B cell (primary cell): ENCODE measurements around the gene PNKD. TPM values are rescaled to one million over a fixed set of nuclear protein-coding genes. Genes with fewer than 3 reads are reported as not detected.

Experiments
- ATAC-seq: fragments of 200-7000 bp; cut with Tn5 transposase; one replicate; pipeline ENCODE4 v1.10.0; 2021; ENCODE audit warnings: low read depth, mild to moderate bottlenecking, moderate number of reproducible peaks, moderate library complexity
- CTCF ChIA-PET: fragments of 350-600 bp; sonication (Branson Sonifier 250); formaldehyde crosslinking; loops from one replicate; lab custom pipeline; 2021; ENCODE audit warnings: antibody characterized with exemption, inconsistent platforms; lab: Charles Lee
- POLR2A ChIA-PET: fragments of 350-600 bp; sonication (Branson Sonifier 250); formaldehyde crosslinking; loops from one replicate; lab custom pipeline; 2021; ENCODE audit warnings: antibody characterized with exemption; lab: Charles Lee
- DNase-seq: peaks from one replicate; pipeline ENCODE4 v3.0.0; 2013
- H2AFZ ChIP-seq: 2 replicates; pipeline ENCODE4 v1.6.1; 2012; ENCODE audit warnings: mild to moderate bottlenecking, low read depth, low read length; ENCODE audit not compliant: insufficient read depth, poor library complexity, severe bottlenecking
- H3K27ac ChIP-seq, 2 donors: 1 replicate in 1 of 2; 2 replicates in 1 of 2; pipeline ENCODE4 v1.5.1; 2012 to 2013; ENCODE audit warnings: low read length in 2 of 2, mild to moderate bottlenecking in 2 of 2, moderate library complexity in 1 of 2
- H3K27me3 ChIP-seq, 4 experiments: fragments of 200-600 bp in 1 of 4; sonication (generic) in 1 of 4; replicated peaks in 1 of 4; 1 replicate in 2 of 4; 2 replicates in 2 of 4; pipeline versions ENCODE4 v1.6.1 to v1.7.0; 2013 to 2016; ENCODE audit warnings: low read length in 3 of 4, mild to moderate bottlenecking in 2 of 4, mixed read lengths in 1 of 4, moderate library complexity in 1 of 4; ENCODE audit not compliant: insufficient read depth in 4 of 4, control insufficient read depth in 3 of 4; ENCODE audit errors: control extremely low read depth in 1 of 4
- H3K36me3 ChIP-seq, 2 experiments: replicated peaks in 1 of 2; 1 replicate in 1 of 2; 2 replicates in 1 of 2; pipeline versions ENCODE4 v1.6.1 to v1.7.1; 2013; ENCODE audit warnings: low read length in 1 of 2; ENCODE audit not compliant: insufficient read depth in 2 of 2, control insufficient read depth in 1 of 2; ENCODE audit errors: control extremely low read depth in 1 of 2, extremely low read depth in 1 of 2
- H3K4me1 ChIP-seq, 2 donors: fragments of 200-600 bp in 1 of 2; sonication (generic) in 1 of 2; 1 replicate in 1 of 2; 2 replicates in 1 of 2; pipeline versions ENCODE4 v1.5.1 to v1.6.1; 2013 to 2017; ENCODE audit warnings: low read length in 2 of 2; ENCODE audit not compliant: control insufficient read depth in 2 of 2, insufficient read depth in 2 of 2
- H3K4me2 ChIP-seq: replicated peaks from 2 replicates; pipeline ENCODE3; 2012; ENCODE audit warnings: mild to moderate bottlenecking, low read depth, low read length; ENCODE audit not compliant: poor library complexity, severe bottlenecking
- H3K4me3 ChIP-seq, 5 experiments: fragments of 200-600 bp in 1 of 5; sonication (generic) in 1 of 5; 1 replicate in 3 of 5; 2 replicates in 2 of 5; pipeline versions ENCODE4 v1.5.1 to v1.7.0; 2011 to 2016; ENCODE audit warnings: low read length in 4 of 5, mild to moderate bottlenecking in 4 of 5, low read depth in 2 of 5, control low read depth in 1 of 5, moderate library complexity in 1 of 5; ENCODE audit not compliant: insufficient read depth in 1 of 5; ENCODE audit errors: control extremely low read depth in 1 of 5, extremely low read depth in 1 of 5
- H3K79me2 ChIP-seq: fragments of 200-600 bp; sonication (generic); one replicate; pipeline ENCODE4 v1.6.0; 2016; ENCODE audit warnings: low read length; ENCODE audit not compliant: control insufficient read depth, insufficient read depth
- H3K9ac ChIP-seq: fragments of 200-600 bp; sonication (generic); 2 replicates; pipeline ENCODE4 v1.6.1; 2017; ENCODE audit warnings: mild to moderate bottlenecking, low read length, moderate library complexity
- H3K9me3 ChIP-seq, 3 donors: one replicate each; pipeline versions ENCODE4 v1.6.1 to v1.7.1; 2013; ENCODE audit warnings: low read length in 2 of 3; ENCODE audit not compliant: control insufficient read depth in 2 of 3, insufficient read depth in 1 of 3; ENCODE audit errors: control extremely low read depth in 1 of 3
- H4K20me1 ChIP-seq: 2 replicates; pipeline ENCODE4 v1.6.0; 2012; ENCODE audit warnings: mild to moderate bottlenecking, low read length; ENCODE audit not compliant: insufficient read depth, control insufficient read depth, poor library complexity, severe bottlenecking
- H3K27ac Mint-ChIP-seq: one replicate; pipeline ENCODE4 v1.8.0; 2021; ENCODE audit warnings: mixed read lengths
- H3K27me3 Mint-ChIP-seq: one replicate; pipeline ENCODE4 v1.8.0; 2021; ENCODE audit warnings: mixed read lengths
- H3K4me1 Mint-ChIP-seq: one replicate; pipeline ENCODE4 v1.8.0; 2021; ENCODE audit warnings: mixed read lengths
- H3K4me3 Mint-ChIP-seq: one replicate; pipeline ENCODE4 v1.8.0; 2021; ENCODE audit warnings: mixed read lengths
- H3K9me3 Mint-ChIP-seq: one replicate; pipeline ENCODE4 v1.8.0; 2022; ENCODE audit warnings: mixed read lengths; ENCODE audit not compliant: insufficient read depth
- EZH2 ChIP-seq: IDR thresholded peaks from 2 replicates; pipeline ENCODE4 v1.6.1; 2012; ENCODE audit warnings: borderline replicate concordance, low read depth, mild to moderate bottlenecking, moderate library complexity, low read length; ENCODE audit not compliant: insufficient read depth, poor library complexity, severe bottlenecking
- WGBS: methylation state at CpG from one replicate; pipeline ENCODE4 v1.1.5; 2013; ENCODE audit warnings: missing lambda C conversion rate; ENCODE audit not compliant: insufficient coverage; 5-methylcytosine and 5-hydroxymethylcytosine counted together
- intact Hi-C: fragments of 100-400 bp; cut with micrococcal nuclease; formaldehyde crosslinking; loops from one replicate; pipeline ENCODE4 v1.10.0; 2022
- polyA plus RNA-seq: library from polyadenylated mRNA; depleted of rRNA; stranded (reverse); fragments of >200 nt; gene quantifications from 2 replicates; pipeline ENCODE4 v1.2.3, GENCODE V29; 2012
- total RNA-seq, 2 donors: library from RNA; stranded (reverse); fragments of 120-200 nt in 1 of 2; gene quantifications; 1 replicate in 1 of 2; 2 replicates in 1 of 2; pipeline versions ENCODE4 v1.2.3 to v1.2.4, GENCODE V29; 2013 to 2022
- TF ChIP-seq, protein P1 (sequence below): fragments of 200-600 bp; IDR thresholded peaks from one replicate; pipeline ENCODE4 v1.8.0; 2022; ENCODE audit warnings: antibody characterized with exemption, mild to moderate bottlenecking

The PNKD gene
- total and polyA plus RNA-seq, 2 donors (not counting 1 experiment from before 2014, with no cell fraction given) = 29.7 to 55.8 TPM

DNA sequence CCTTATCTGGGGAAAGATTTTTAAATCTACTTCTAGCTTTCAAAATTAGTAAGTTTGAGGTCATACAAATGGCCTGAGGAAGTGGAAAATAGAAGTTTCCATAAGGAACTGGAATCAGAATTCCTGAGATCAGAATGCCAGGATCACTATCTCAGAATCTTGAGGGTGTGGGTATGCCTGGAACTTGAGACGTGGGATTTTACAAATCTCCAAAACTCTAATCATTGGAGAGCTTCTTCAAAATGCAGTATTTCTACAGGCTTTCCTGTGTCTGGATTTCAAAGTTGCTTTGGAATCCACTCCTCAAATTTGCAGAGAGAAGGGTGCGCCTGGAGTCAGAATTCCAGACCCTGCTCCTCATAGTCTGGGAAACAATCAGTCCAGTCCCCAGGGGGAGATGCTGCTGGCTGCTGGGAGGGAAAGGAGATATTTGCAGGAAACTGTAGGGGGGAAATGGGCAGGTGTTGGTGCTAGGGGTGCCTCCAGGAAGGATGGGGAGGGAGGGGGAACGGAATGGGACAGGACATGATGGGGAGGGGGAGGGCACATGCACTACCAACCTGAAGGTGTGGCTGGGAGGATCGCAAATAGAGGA lies 55.3 kb downstream of the PNKD start:
- no CpG with 5 or more reads among the region's 4 CpGs for WGBS
- intact Hi-C loops = no loop called here
- no peak for ATAC-seq
- Histone ChIP-seq H3K4me3 (no peak overlapping the region), H3K4me1 (peaks cover 46 to 48% of the 10 kb centered on the region in 2 donors), H3K9ac (no peak overlapping the region), H3K27ac (no peak overlapping the region), H3K36me3 (no peaks in the 10 kb centered on the region), H3K79me2 (no peaks in the 10 kb centered on the region), H3K27me3 (peaks cover 0 to 11% (median 5%) of the 10 kb centered on the region in 4 experiments), H4K20me1 (no peaks in the 10 kb centered on the region), H3K9me3 (peaks cover 0 to 4% (median 0%) of the 10 kb centered on the region in 3 donors), H3K4me2 (no peak overlapping the region), H2AFZ (no peak overlapping the region)
- ChIA-PET CTCF (interaction anchor here (1.4 to 2.2 kb wide), 2 partner anchors 24 to 31 kb away, joined by 4 to 5 read pairs; partner anchors contain the start of gene CATIP), POLR2A (no interaction called here)
- DNase-seq = no peak
- Mint-ChIP-seq H3K27me3 (no peaks in the 10 kb centered on the region), H3K4me1 (peaks cover 47% of the 10 kb centered on the region), H3K9me3 (no peaks in the 10 kb centered on the region), H3K4me3 (peak overlapping the region; percentile 41), H3K27ac (no peak overlapping the region)
- TF ChIP-seq EZH2 = no peak
- TF ChIP-seq, protein P1, sequence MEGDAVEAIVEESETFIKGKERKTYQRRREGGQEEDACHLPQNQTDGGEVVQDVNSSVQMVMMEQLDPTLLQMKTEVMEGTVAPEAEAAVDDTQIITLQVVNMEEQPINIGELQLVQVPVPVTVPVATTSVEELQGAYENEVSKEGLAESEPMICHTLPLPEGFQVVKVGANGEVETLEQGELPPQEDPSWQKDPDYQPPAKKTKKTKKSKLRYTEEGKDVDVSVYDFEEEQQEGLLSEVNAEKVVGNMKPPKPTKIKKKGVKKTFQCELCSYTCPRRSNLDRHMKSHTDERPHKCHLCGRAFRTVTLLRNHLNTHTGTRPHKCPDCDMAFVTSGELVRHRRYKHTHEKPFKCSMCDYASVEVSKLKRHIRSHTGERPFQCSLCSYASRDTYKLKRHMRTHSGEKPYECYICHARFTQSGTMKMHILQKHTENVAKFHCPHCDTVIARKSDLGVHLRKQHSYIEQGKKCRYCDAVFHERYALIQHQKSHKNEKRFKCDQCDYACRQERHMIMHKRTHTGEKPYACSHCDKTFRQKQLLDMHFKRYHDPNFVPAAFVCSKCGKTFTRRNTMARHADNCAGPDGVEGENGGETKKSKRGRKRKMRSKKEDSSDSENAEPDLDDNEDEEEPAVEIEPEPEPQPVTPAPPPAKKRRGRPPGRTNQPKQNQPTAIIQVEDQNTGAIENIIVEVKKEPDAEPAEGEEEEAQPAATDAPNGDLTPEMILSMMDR = no peak

GRCh38 chr2:218326315-218326714 lies 56.0 kb downstream of the PNKD start:
- Mint-ChIP-seq H3K9me3 (no peaks in the 10 kb centered on the region), H3K4me1 (peaks cover 44% of the 10 kb centered on the region), H3K27me3 (no peaks in the 10 kb centered on the region), H3K4me3 (no peak overlapping the region), H3K27ac (no peak overlapping the region)
- H3K9ac ChIP-seq = no peak overlapping the region
- DNase-seq (no peak), ATAC-seq (no peak)
- H3K4me3 ChIP-seq = no peak overlapping the region
- POLR2A ChIA-PET = no interaction called here
- H3K36me3 ChIP-seq = no peaks in the 10 kb centered on the region
- peaks cover 42 to 43% of the 10 kb centered on the region in 2 donors for H3K4me1 ChIP-seq
- H3K27me3 ChIP-seq = peaks cover 0 to 11% (median 5%) of the 10 kb centered on the region in 4 experiments
- no peaks in the 10 kb centered on the region for H4K20me1 ChIP-seq
- TF ChIP-seq EZH2 = no peak
- TF ChIP-seq, protein P1 = no peak
- 60% methylated on average over 1 of the region's 2 CpGs for WGBS
- no peak overlapping the region for H3K4me2 ChIP-seq
- no peak overlapping the region for H2AFZ ChIP-seq
- intact Hi-C loops = no loop called here
- peaks cover 0 to 4% (median 0%) of the 10 kb centered on the region in 3 donors for H3K9me3 ChIP-seq
- CTCF ChIA-PET = interaction anchor here (1.4 to 2.2 kb wide), 2 partner anchors 25 to 30 kb away, joined by 4 to 5 read pairs; partner anchors contain the start of gene CATIP
- H3K27ac ChIP-seq = no peak overlapping the region
- no peaks in the 10 kb centered on the region for H3K79me2 ChIP-seq
